Lung (tissue), 12 donors: ENCODE results near the gene AKT1. TPM values are rescaled to one million over a fixed set of nuclear protein-coding genes. Genes with fewer than 3 reads are reported as not detected.

ENCODE experiments used
- ATAC-seq: fragments of 200-7000 bp; cut with Tn5 transposase; one replicate; pipeline ENCODE4 v1.9.1; 2020; ENCODE audit warnings: moderate number of reproducible peaks; ENCODE audit not compliant: insufficient read depth, low FRiP score
- DNase-seq, 3 donors: peaks; one replicate each; pipeline ENCODE4 v3.0.0-alpha.2; 2013 to 2017
- H3K27ac ChIP-seq, 2 donors: one replicate each; pipeline ENCODE4 v1.5.1; 2013; ENCODE audit warnings: mild to moderate bottlenecking in 2 of 2, moderate library complexity in 2 of 2, control low read depth in 1 of 2, inconsistent platforms in 1 of 2, low read depth in 1 of 2, low read length in 1 of 2
- H3K27me3 ChIP-seq, 3 donors: one replicate each; pipeline ENCODE4 v1.5.1; 2013; ENCODE audit warnings: low read length in 2 of 3; ENCODE audit not compliant: control insufficient read depth in 3 of 3, insufficient read depth in 3 of 3
- H3K36me3 ChIP-seq, 4 donors: one replicate each; pipeline ENCODE4 v1.5.1; 2013; ENCODE audit warnings: low read length in 4 of 4, mild to moderate bottlenecking in 1 of 4, moderate library complexity in 1 of 4; ENCODE audit not compliant: control insufficient read depth in 4 of 4, insufficient read depth in 4 of 4
- H3K4me1 ChIP-seq, 5 donors: one replicate each; pipeline ENCODE4 v1.5.1; 2013; ENCODE audit warnings: low read length in 5 of 5, mild to moderate bottlenecking in 2 of 5, moderate library complexity in 1 of 5; ENCODE audit not compliant: control insufficient read depth in 5 of 5, insufficient read depth in 5 of 5
- H3K4me3 ChIP-seq: one replicate; pipeline ENCODE4 v1.5.1; 2013; ENCODE audit warnings: mild to moderate bottlenecking, control low read depth, moderate library complexity
- H3K9ac ChIP-seq, 2 donors: one replicate each; pipeline ENCODE4 v1.5.1; 2013; ENCODE audit warnings: low read length in 2 of 2, control low read depth in 1 of 2; ENCODE audit not compliant: insufficient read depth in 1 of 2
- H3K9me3 ChIP-seq, 4 donors: one replicate each; pipeline ENCODE4 v1.5.1; 2013; ENCODE audit warnings: low read length in 3 of 4, mild to moderate bottlenecking in 1 of 4, moderate library complexity in 1 of 4; ENCODE audit not compliant: control insufficient read depth in 4 of 4, insufficient read depth in 3 of 4
- CTCF ChIP-seq: IDR thresholded peaks from 2 replicates; pipeline ENCODE4 v1.5.1; 2012; ENCODE audit warnings: mild to moderate bottlenecking; ENCODE audit errors: control extremely low read depth, extremely low read depth
- WGBS, 2 donors: extraction: QIAGEN DNeasy Blood & Tissue Kit; methylation state at CpG; one replicate each; pipeline ENCODE4 v1.1.7; 2013; 5-methylcytosine and 5-hydroxymethylcytosine counted together
- polyA plus RNA-seq, 2 donors: library from polyadenylated mRNA; stranded (reverse); fragments of 200-250 nt; gene quantifications; one replicate each; pipeline ENCODE4 v1.2.1, GENCODE V29; 2013
- total RNA-seq, 2 donors: library from RNA; depleted of rRNA in 1 of 2; stranded (reverse); fragments of >200 nt in 1 of 2; gene quantifications; one replicate each; pipeline ENCODE4 v1.2.1, GENCODE V29; 2014 to 2021
- donor health status: control.
- donor health status: control.
- donor health status: Bipolar disorder and iron deficiency.
- donor health status: healthy.
- donor health status: DM: yes; HTN: yes; CAD: no.

Gene AKT1
- total and polyA plus RNA-seq, 4 donors = 142 to 224 (median 160) TPM

GRCh38 chr14:104786091-104786586 lies 9.4 kb downstream of the AKT1 start:
- ATAC-seq (peak; percentile 56), DNase-seq (no peak)
- H3K27ac ChIP-seq = peak overlapping the region in 1 of 2 donors; percentile 5
- no peaks in the 10 kb centered on the region for H3K9me3 ChIP-seq
- H3K27me3 ChIP-seq = no peaks in the 10 kb centered on the region
- WGBS, 2 donors = 21% methylated on average over 12 of the region's 14 CpGs
- no peak for TF ChIP-seq CTCF
- H3K36me3 ChIP-seq = peaks cover 0 to 54% (median 5%) of the 10 kb centered on the region in 4 donors
- H3K4me1 ChIP-seq = peaks cover 0 to 33% (median 26%) of the 10 kb centered on the region in 5 donors
- no peak overlapping the region for H3K9ac ChIP-seq
- H3K4me3 ChIP-seq = no peak overlapping the region

GRCh38 chr14:104785708-104786080 lies 9.9 kb downstream of the AKT1 start:
- ATAC-seq (no peak), DNase-seq (no peak)
- Histone ChIP-seq H3K9ac (no peak overlapping the region), H3K27me3 (no peaks in the 10 kb centered on the region), H3K4me3 (no peak overlapping the region), H3K36me3 (peaks cover 0 to 53% (median 3%) of the 10 kb centered on the region in 4 donors), H3K4me1 (peaks cover 0 to 33% (median 26%) of the 10 kb centered on the region in 5 donors), H3K9me3 (no peaks in the 10 kb centered on the region), H3K27ac (peak overlapping the region in 1 of 2 donors; percentile 5)
- WGBS, 2 donors = 78% methylated on average over 12 to 13 of the region's 13 CpGs
- TF ChIP-seq CTCF = no peak

GRCh38 chr14:104784846-104785707 lies 10.5 kb downstream of the AKT1 start:
- 52 to 67% methylated on average over 36 of the region's 36 CpGs for WGBS, 2 donors
- H3K4me3 ChIP-seq = no peak overlapping the region
- H3K27ac ChIP-seq = peak overlapping the region in 1 of 2 donors; percentile 34
- peaks cover 0 to 53% (median 1%) of the 10 kb centered on the region in 4 donors for H3K36me3 ChIP-seq
- peaks cover 0 to 33% (median 26%) of the 10 kb centered on the region in 5 donors for H3K4me1 ChIP-seq
- DNase-seq (peak; percentile 52 to 83 (median 73)), ATAC-seq (no peak)
- no peaks in the 10 kb centered on the region for H3K27me3 ChIP-seq
- no peaks in the 10 kb centered on the region for H3K9me3 ChIP-seq
- H3K9ac ChIP-seq = no peak overlapping the region
- no peak for TF ChIP-seq CTCF
